Ovary (tissue), 3 donors: Measurements from ENCODE around the gene CASP6.

Experiments used
- EP300 ChIP-seq: sonication (generic); formaldehyde crosslinking; IDR thresholded peaks from one replicate; pipeline ENCODE4 v1.6.1; 2017; ENCODE audit warnings: antibody characterized with exemption
- POLR2A ChIP-seq: fragments of 450-650 bp; IDR thresholded peaks from one replicate; pipeline ENCODE4 v1.6.1; 2017; ENCODE audit warnings: antibody characterized with exemption, mild to moderate bottlenecking, moderate library complexity
- TF ChIP-seq, protein P1 (sequence below), 3 donors: fragments of 450-650 bp in 2 of 3; fragments of 200-600 bp in 1 of 3; IDR thresholded peaks; one replicate each; pipeline versions ENCODE4 v1.5.1 to v1.8.0; 2016 to 2022; ENCODE audit warnings: antibody characterized with exemption in 3 of 3, mild to moderate bottlenecking in 1 of 3
- donor health status: DM: no; HTN: no; CAD: no.

DNA sequence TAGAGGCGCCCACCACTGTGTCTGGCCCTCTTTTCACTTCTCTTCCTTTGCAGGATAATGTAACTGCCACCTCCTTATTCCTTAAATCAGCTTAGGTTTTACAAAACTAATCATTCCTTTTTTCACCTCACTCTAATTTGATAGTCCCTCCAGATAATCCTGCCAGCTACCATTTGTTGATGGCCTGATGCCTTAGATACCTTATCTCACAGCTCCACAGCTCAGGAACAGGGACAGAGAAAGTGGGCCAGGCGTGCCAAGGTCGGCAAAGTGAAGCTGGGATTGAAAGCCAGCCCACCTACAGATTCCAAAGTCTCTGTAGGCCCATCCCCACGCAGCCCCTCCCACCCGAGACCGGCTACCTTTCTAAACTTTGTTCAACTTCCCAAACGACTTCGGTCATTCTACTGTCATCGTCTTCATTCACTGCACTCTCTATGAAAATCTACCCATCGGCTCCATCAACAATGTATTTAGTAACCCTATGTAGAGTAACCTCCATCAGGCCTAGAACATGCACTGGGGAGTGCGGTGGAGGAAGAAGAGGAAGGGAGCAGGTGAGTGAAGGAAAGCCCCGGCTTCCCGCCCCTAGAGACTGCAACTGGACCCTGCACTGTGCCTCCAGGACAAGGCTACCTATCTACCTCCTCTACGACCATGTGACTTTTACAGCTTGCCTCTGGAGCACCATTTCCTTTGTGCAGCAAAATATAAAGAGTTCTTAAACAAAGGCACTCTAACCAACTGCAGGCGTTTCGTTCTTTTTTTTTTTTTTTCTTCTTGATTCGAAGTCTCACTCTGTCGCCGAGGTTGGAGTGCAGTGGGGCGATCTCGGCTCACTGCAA is 1.5 kb downstream of the CASP6 start:
- TF ChIP-seq POLR2A, result no peak
- no peak for TF ChIP-seq EP300
- TF ChIP-seq, protein P1, sequence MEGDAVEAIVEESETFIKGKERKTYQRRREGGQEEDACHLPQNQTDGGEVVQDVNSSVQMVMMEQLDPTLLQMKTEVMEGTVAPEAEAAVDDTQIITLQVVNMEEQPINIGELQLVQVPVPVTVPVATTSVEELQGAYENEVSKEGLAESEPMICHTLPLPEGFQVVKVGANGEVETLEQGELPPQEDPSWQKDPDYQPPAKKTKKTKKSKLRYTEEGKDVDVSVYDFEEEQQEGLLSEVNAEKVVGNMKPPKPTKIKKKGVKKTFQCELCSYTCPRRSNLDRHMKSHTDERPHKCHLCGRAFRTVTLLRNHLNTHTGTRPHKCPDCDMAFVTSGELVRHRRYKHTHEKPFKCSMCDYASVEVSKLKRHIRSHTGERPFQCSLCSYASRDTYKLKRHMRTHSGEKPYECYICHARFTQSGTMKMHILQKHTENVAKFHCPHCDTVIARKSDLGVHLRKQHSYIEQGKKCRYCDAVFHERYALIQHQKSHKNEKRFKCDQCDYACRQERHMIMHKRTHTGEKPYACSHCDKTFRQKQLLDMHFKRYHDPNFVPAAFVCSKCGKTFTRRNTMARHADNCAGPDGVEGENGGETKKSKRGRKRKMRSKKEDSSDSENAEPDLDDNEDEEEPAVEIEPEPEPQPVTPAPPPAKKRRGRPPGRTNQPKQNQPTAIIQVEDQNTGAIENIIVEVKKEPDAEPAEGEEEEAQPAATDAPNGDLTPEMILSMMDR (IDR thresholded peaks at IDR 0.05), result no peak
